WTC11 (cell line): Measurements from ENCODE around the gene UBC. TPM values are rescaled to one million over a fixed set of nuclear protein-coding genes. Genes with fewer than 3 reads are reported as not detected.
A peak's percentile ranks its signal among the peaks of the same experiment; 100 is the strongest.

Experiments used
- ATAC-seq: fragments of 200-7000 bp; cut with Tn5 transposase; 2 replicates; pipeline ENCODE4 v1.10.0; 2021; ENCODE audit warnings: mild to moderate bottlenecking, moderate library complexity
- CTCF ChIA-PET: fragments of 300-600 bp; sonication (Branson Sonifier 250); formaldehyde crosslinking; loops from one replicate; lab custom pipeline; 2021; ENCODE audit warnings: antibody characterized with exemption; lab: Charles Lee
- POLR2A ChIA-PET: fragments of 350-600 bp; sonication (Branson Sonifier 250); formaldehyde crosslinking; loops from one replicate; lab custom pipeline; 2021; ENCODE audit warnings: antibody characterized with exemption; lab: Charles Lee
- DNase-seq: peaks from one replicate; pipeline ENCODE4 v3.0.0; 2021; ENCODE audit warnings: low spot score
- H3K27ac Mint-ChIP-seq: 2 replicates; pipeline ENCODE4 v1.8.0; 2021; ENCODE audit warnings: mixed read lengths
- H3K27me3 Mint-ChIP-seq: 2 replicates; pipeline ENCODE4 v1.8.0; 2021; ENCODE audit warnings: low read depth, mild to moderate bottlenecking, moderate library complexity, mixed read lengths
- H3K36me3 Mint-ChIP-seq: 2 replicates; pipeline ENCODE4 v1.8.0; 2021; ENCODE audit warnings: mixed read lengths
- H3K4me1 Mint-ChIP-seq: 2 replicates; pipeline ENCODE4 v1.8.0; 2022; ENCODE audit warnings: mixed read lengths
- H3K4me3 Mint-ChIP-seq: 2 replicates; pipeline ENCODE4 v1.8.0; 2021; ENCODE audit warnings: mild to moderate bottlenecking, moderate library complexity, mixed read lengths
- H3K9me3 Mint-ChIP-seq: 2 replicates; pipeline ENCODE4 v1.8.0; 2021; ENCODE audit warnings: mixed read lengths
- ATF6 ChIP-seq: sonication (generic); formaldehyde crosslinking; IDR thresholded peaks from 2 replicates; pipeline ENCODE4 v1.8.1; 2023; ENCODE audit warnings: mild to moderate bottlenecking, missing genetic modification reagents
- CREM ChIP-seq: sonication (generic); formaldehyde crosslinking; IDR thresholded peaks from 2 replicates; pipeline ENCODE4 v1.8.1; 2022; ENCODE audit warnings: mild to moderate bottlenecking, missing genetic modification reagents, moderate library complexity
- FOXJ3 ChIP-seq: sonication (generic); formaldehyde crosslinking; IDR thresholded peaks from 2 replicates; pipeline ENCODE4 v1.9.0; 2021; ENCODE audit warnings: missing genetic modification reagents, mild to moderate bottlenecking, borderline replicate concordance
- JUN ChIP-seq: sonication (generic); formaldehyde crosslinking; IDR thresholded peaks from 2 replicates; pipeline ENCODE4 v1.8.0; 2023; ENCODE audit warnings: mild to moderate bottlenecking, missing genetic modification reagents
- MAX ChIP-seq: sonication (generic); formaldehyde crosslinking; IDR thresholded peaks from 2 replicates; pipeline ENCODE4 v1.8.0; 2022; ENCODE audit warnings: mild to moderate bottlenecking, missing genetic modification reagents
- OVOL2 ChIP-seq: fragments of 250-450 bp; sonication (Bioruptor Pico); IDR thresholded peaks from 2 replicates; pipeline ENCODE4 v1.9.0; 2021; ENCODE audit warnings: mild to moderate bottlenecking, borderline replicate concordance
- RELA ChIP-seq: sonication (generic); formaldehyde crosslinking; IDR thresholded peaks from 2 replicates; pipeline ENCODE4 v1.8.1; 2022; ENCODE audit warnings: missing genetic modification reagents, mild to moderate bottlenecking, borderline replicate concordance
- TCF7 ChIP-seq: sonication (generic); formaldehyde crosslinking; IDR thresholded peaks from 2 replicates; pipeline ENCODE4 v1.8.0; 2022; ENCODE audit warnings: mild to moderate bottlenecking, low read depth, missing genetic modification reagents, moderate library complexity
- USF2 ChIP-seq: sonication (generic); formaldehyde crosslinking; IDR thresholded peaks from 2 replicates; pipeline ENCODE4 v1.8.1; 2023; ENCODE audit warnings: mild to moderate bottlenecking, missing genetic modification reagents, moderate library complexity
- ZMAT4 ChIP-seq: fragments of 250-450 bp; sonication (Bioruptor Pico); IDR thresholded peaks from 2 replicates; pipeline ENCODE4 v1.9.0; 2021; ENCODE audit warnings: mild to moderate bottlenecking
- ZNF232 ChIP-seq: sonication (generic); formaldehyde crosslinking; IDR thresholded peaks from 2 replicates; pipeline ENCODE4 v1.8.0; 2022; ENCODE audit warnings: mild to moderate bottlenecking, missing genetic modification reagents
- ZNF281 ChIP-seq: sonication (generic); formaldehyde crosslinking; IDR thresholded peaks from 2 replicates; pipeline ENCODE4 v1.8.0; 2023; ENCODE audit warnings: mild to moderate bottlenecking, missing genetic modification reagents
- total RNA-seq: library from RNA; stranded (reverse); gene quantifications from 3 replicates; pipeline ENCODE4 v1.2.3, GENCODE V29; 2021
- TF ChIP-seq, protein P1 (sequence below): sonication (generic); formaldehyde crosslinking; IDR thresholded peaks from 2 replicates; pipeline ENCODE4 v1.8.1; 2022; ENCODE audit warnings: missing genetic modification reagents, borderline replicate concordance
- TF ChIP-seq, protein P2 (sequence below): fragments of 250-450 bp; sonication (Bioruptor Pico); conservative IDR thresholded peaks from 2 replicates; pipeline ENCODE4 v1.9.0; 2021; ENCODE audit warnings: mild to moderate bottlenecking

The UBC gene
- total RNA-seq, 1 experiment from 2014 or later, result 530 TPM

DNA sequence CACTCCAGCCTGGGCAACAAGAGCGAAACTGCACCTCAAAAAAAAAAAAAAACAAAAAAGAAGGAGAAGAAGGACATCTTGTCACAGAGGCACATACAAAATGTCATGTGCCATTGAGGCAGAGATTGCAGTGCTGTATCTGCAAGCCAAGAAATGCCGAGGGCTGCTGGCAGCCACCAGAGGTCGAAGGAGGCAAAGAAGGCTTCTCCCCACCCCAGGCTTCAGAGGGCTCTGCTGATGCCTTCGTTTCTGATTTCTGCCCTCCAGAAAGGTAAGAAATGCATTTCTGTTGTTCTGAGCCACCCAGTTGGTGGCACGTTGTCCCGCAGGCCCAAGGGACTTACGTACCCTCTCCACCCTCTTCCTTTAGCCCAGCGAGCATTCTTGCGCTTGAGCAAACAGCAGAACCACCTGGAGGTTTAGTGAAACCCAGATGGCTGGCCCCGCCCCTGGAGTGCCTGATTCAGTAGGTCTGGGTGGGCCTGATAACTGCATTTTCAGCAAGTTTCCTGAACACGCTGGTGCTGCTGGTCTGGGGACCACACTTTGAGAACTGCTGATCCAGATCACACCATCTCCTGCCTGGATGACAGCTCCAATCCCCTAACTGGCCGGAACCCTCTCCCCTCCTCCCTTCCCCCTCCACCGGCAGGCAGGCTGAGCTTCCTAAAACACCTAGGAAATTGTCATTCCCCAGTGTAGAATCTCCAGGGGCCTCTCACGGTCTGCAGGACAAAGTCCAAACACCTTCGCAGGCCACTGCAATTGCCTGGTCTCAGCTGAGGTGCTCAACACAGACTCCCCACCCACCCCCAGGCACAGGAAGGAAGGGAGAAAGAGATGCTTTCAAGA is 29.6 kb downstream of the UBC start:
- no peaks in the 10 kb centered on the region for H3K36me3 Mint-ChIP-seq
- no peaks in the 10 kb centered on the region for H3K27me3 Mint-ChIP-seq
- no peak overlapping the region; the same call in 1 of the 2 replicates for H3K4me3 Mint-ChIP-seq
- H3K9me3 Mint-ChIP-seq, result no peaks in the 10 kb centered on the region
- peaks cover 29% of the 10 kb centered on the region for H3K4me1 Mint-ChIP-seq
- DNase-seq (peak; percentile 56), ATAC-seq (peak; percentile 68)
- TF ChIP-seq RELA (CRISPR knock-in tag) (no peak), TCF7 (CRISPR knock-in tag) (no peak), ATF6 (CRISPR knock-in tag) (no peak), JUN (CRISPR knock-in tag) (no peak), ZMAT4 (CRISPR knock-in tag) (no peak), MAX (CRISPR knock-in tag) (no peak)
- TF ChIP-seq, protein P1, sequence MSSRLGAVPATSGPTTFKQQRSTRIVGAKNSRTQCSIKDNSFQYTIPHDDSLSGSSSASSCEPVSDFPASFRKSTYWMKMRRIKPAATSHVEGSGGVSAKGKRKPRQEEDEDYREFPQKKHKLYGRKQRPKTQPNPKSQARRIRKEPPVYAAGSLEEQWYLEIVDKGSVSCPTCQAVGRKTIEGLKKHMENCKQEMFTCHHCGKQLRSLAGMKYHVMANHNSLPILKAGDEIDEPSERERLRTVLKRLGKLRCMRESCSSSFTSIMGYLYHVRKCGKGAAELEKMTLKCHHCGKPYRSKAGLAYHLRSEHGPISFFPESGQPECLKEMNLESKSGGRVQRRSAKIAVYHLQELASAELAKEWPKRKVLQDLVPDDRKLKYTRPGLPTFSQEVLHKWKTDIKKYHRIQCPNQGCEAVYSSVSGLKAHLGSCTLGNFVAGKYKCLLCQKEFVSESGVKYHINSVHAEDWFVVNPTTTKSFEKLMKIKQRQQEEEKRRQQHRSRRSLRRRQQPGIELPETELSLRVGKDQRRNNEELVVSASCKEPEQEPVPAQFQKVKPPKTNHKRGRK, result no peak
- peak overlapping the region; percentile 29; the same call in 1 of the 2 replicates for H3K27ac Mint-ChIP-seq
- ChIA-PET CTCF (interaction anchor here (0.6 to 4.2 kb wide), 3 partner anchors 17 to 107 kb away, joined by 3 to 28 read pairs (median 3); no protein-coding TSS in a partner anchor), POLR2A (no interaction called here)

GRCh38 chr12:124883263-124884130 is 31.0 kb downstream of the UBC start:
- CTCF ChIA-PET, result interaction anchor here (0.6 to 1.0 kb wide), 2 partner anchors 16 to 113 kb away, joined by 3 to 4 read pairs; no protein-coding TSS in a partner anchor
- TF ChIP-seq, protein P1, result peak; percentile 95
- TF ChIP-seq, protein P2, sequence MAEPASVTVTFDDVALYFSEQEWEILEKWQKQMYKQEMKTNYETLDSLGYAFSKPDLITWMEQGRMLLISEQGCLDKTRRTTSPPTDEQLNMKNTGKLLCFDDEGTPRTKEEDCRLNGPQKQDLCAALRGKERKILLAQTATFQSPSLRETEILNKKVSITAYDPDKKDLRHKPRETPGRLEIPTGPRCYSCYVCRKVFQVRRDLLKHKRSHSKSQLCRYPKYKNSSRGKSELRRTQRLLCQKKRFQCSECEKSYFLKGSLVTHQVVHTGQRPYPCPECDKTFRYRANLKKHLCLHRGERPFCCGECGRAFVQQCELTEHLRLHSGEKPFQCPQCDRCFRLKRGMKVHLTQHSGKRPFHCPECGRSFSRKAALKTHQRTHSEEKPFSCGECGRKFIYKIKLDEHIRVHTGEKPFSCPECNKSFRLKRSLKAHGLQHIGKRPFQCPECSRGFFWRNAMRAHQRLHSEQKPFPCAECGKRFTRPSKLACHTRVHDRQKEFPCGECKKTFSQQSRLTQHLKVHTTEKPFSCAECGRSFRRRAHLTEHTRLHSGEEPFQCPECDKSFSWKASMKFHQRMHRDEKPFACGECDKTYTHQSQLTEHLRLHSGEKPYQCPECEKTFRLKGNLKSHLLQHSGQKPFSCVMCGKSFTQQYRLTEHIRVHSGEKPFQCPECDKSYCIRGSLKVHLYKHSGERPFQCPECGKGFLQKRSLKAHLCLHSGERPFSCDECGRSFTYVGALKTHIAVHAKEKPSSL, result no peak
- peaks cover 29% of the 10 kb centered on the region for H3K4me1 Mint-ChIP-seq
- ATAC-seq (no peak; the same call in 1 of the 2 replicates), DNase-seq (no peak)
- peak overlapping the region; percentile 38; the same call in 1 of the 2 replicates for H3K27ac Mint-ChIP-seq
- H3K27me3 Mint-ChIP-seq, result no peaks in the 10 kb centered on the region
- POLR2A ChIA-PET, result no interaction called here
- peak overlapping the region; percentile 28 for H3K4me3 Mint-ChIP-seq
- H3K36me3 Mint-ChIP-seq, result no peaks in the 10 kb centered on the region
- no peaks in the 10 kb centered on the region for H3K9me3 Mint-ChIP-seq

DNA sequence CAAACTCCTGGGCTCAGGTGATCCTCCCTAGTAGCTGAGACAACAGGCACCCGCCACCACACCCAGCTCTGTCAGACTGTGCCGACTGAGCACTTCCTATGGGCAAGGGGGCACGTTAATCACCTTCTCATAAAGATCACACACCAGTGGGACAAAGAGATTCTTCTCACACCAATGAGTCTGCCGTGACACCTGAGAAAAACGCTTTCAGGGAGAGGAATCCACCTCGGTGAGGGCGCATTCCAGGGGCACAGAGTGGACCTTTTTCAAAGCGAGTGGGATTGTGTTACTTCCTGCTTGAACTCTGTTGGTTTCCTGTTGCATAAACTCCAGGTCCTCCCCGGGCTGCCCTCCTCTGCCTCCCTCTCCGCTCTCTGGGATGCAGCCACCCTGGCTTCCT is 33.3 kb downstream of the UBC start:
- no peaks in the 10 kb centered on the region for H3K9me3 Mint-ChIP-seq
- no peak overlapping the region for H3K4me3 Mint-ChIP-seq
- DNase-seq (no peak), ATAC-seq (no peak)
- CTCF ChIA-PET, result no interaction called here
- no peaks in the 10 kb centered on the region for H3K27me3 Mint-ChIP-seq
- H3K27ac Mint-ChIP-seq, result no peak overlapping the region
- no peaks in the 10 kb centered on the region for H3K36me3 Mint-ChIP-seq
- POLR2A ChIA-PET, result no interaction called here
- H3K4me1 Mint-ChIP-seq, result peaks cover 29% of the 10 kb centered on the region
- TF ChIP-seq USF2 (no peak), OVOL2 (CRISPR knock-in tag) (no peak), FOXJ3 (CRISPR knock-in tag) (no peak), ZNF232 (CRISPR knock-in tag) (no peak), ZMAT4 (CRISPR knock-in tag) (no peak), CREM (CRISPR knock-in tag) (no peak), ZNF281 (CRISPR knock-in tag) (no peak)
